ENCODE data around the gene GZF1.

GRCh38 chr20:23367770-23368169 is 5.8 kb downstream of the GZF1 start:
- TF ChIP-seq POLR2A (IDR thresholded peaks at IDR 0.05; ENCODE audit: low read depth, low read length) (no peak), TAF1 (IDR thresholded peaks at IDR 0.05; ENCODE audit: borderline replicate concordance, low read depth, low read length) (no peak), POLR2AphosphoS5 (IDR thresholded peaks at IDR 0.05; ENCODE audit: low read depth, low read length) (no peak)
